ENCODE measurements around the gene UQCRH. TPM values are rescaled to one million over a fixed set of nuclear protein-coding genes. Genes with fewer than 3 reads are reported as not detected.

The UQCRH gene
- total RNA-seq, 4 donors from 2014 or later: 230 to 300 (median 262) TPM

DNA sequence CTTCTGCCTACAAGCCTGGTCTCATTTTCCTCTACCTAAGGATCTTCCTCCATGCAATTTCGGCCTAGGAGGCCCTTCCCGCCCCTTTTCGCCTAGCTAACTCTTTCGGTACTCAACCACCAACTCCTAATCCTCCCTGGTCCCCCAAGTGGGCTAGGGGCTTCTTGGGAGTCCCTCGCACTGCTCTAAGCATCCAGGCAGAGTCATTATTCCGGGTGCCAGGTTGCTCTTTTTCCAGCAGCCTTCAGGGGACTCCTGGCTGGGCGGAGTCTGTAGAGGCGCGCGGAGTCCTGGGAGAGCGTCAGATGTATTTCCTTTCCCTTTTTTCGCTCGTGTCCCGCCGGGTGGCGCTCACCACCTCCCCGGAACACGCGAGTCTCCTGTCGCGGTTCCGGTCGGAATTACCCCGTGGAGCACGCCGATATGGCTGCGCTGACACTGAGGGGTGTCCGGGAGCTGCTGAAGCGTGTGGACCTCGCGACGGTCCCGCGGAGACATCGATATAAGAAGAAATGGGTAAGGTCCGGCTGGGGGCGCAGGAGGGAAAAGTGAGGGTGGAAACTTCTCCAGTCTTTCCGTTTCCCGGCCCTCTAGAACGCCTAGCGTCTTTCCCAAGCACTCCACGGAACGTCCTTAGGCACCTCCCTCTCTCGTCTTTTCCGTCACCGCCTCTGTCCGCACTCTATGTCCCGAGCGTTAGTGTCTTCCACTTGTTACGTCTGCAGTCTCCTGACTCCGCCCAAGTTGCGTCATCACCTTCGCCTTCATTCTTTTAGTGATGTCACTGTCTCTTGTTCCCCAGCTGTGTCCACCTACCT, 37.1 kb downstream of the UQCRH start, which contains the start of gene NSUN4:
NSUN4 (plus strand) TSS at position 404 of the 818 bp plus-strand sequence; CDS start at position 424, 20 bp downstream.
- Histone ChIP-seq H3K27ac (peak within 1 kb of the TSS; percentile 92 to 99 (median 96)), H3K4me1 (peaks cover 0 to 19% (median 0%) of the 10 kb centered on the region in 4 donors), H3K36me3 (peaks cover 0 to 18% (median 0%) of the 10 kb centered on the region in 3 donors), H3K9me3 (no peaks in the 10 kb centered on the region), H3K27me3 (no peaks in the 10 kb centered on the region), H3K4me3 (peak within 1 kb of the TSS; percentile 62 to 82 (median 69))
- peak; percentile 57 to 77 for TF ChIP-seq POLR2A (IDR thresholded peaks at IDR 0.05)
- TF ChIP-seq, protein P1, sequence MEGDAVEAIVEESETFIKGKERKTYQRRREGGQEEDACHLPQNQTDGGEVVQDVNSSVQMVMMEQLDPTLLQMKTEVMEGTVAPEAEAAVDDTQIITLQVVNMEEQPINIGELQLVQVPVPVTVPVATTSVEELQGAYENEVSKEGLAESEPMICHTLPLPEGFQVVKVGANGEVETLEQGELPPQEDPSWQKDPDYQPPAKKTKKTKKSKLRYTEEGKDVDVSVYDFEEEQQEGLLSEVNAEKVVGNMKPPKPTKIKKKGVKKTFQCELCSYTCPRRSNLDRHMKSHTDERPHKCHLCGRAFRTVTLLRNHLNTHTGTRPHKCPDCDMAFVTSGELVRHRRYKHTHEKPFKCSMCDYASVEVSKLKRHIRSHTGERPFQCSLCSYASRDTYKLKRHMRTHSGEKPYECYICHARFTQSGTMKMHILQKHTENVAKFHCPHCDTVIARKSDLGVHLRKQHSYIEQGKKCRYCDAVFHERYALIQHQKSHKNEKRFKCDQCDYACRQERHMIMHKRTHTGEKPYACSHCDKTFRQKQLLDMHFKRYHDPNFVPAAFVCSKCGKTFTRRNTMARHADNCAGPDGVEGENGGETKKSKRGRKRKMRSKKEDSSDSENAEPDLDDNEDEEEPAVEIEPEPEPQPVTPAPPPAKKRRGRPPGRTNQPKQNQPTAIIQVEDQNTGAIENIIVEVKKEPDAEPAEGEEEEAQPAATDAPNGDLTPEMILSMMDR (IDR thresholded peaks at IDR 0.05): peak; percentile 41 to 75 (median 64)
- peak; percentile 90 to 96 (median 93) for DNase-seq

DNA sequence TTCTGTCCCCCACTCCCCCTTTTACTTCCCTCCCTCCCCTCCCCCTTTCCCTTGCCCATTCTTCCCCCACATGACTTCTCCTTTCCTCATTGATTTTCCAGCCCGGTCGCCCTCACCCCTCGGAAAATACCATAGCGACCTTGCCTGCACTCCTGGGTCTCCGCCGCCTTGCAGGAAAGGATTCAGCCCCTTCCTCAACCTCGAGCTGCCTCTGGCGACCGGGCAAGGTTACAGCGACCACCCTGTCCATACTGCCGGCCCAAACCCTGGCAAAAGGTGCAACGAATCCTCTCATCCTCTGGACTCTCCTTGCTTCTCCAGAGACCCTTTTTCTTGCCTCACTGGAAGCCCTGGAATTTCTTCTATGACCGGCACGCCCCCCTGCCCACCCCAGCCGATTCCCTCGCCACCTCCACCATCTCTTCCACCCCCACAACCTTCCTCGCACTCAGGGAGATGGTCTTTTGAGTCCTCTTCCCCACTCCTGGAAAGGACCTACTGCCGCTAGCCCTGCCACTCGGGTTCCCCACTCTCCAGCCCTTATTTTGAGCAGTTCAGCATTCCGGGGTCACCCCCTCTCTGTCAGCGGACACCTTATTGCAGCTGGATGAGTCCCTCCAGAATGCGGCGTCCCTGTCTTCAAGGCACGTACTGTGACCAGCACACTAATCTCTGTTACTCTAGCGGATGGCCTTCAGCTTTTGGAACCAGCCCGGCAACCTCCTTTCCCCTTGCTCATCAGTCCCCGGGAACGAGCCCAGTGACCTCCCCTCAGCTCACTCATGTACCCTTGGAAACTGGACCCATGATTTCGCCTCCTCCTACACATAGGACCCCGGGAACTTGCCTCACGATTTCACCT, 38.0 kb downstream of the UQCRH start:
- TF ChIP-seq, protein P1 (IDR thresholded peaks at IDR 0.05): no peak
- TF ChIP-seq POLR2A (IDR thresholded peaks at IDR 0.05): no peak
- no peak for DNase-seq
- H3K27ac ChIP-seq: peak overlapping the region; percentile 92 to 99 (median 96)

DNA sequence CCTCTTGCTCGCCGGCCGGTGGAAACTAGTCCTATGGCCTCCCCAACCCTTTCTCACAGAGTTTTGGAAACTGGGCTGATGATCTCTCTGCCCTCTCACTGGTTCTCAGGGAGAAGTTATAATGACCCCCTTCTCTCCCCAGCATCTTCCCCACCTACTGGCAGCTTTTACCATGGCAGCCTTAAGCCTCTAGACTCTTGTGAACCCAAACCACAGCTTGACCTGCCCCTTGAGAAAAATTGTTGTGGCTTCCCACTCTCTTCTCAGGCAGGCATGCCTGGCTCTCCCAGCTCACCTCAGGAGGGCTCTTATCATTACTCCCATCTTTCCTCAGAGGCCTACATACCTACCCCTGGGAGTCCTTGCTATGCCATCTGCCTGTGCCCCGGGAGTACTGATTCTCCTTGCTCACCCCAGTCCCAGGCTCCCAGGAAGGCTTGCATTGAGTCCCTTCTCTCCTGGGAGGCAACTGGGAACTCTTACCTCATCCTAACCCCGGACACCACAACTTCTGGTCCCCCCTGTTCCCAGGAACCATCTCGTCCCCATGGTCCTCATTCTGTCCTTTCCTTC, 38.7 kb downstream of the UQCRH start:
- Histone ChIP-seq H3K9me3 (no peaks in the 10 kb centered on the region), H3K36me3 (peaks cover 0 to 27% (median 0%) of the 10 kb centered on the region in 3 donors), H3K27me3 (no peaks in the 10 kb centered on the region), H3K27ac (peak overlapping the region; percentile 92 to 99 (median 96)), H3K4me3 (no peak overlapping the region), H3K4me1 (peaks cover 0 to 19% (median 0%) of the 10 kb centered on the region in 4 donors)
- DNase-seq: no peak
- no peak for TF ChIP-seq POLR2A (IDR thresholded peaks at IDR 0.05)
- TF ChIP-seq, protein P1 (IDR thresholded peaks at IDR 0.05): peak in 3 of 6 experiments; percentile 3 to 18 (median 8)

More for the DNA sequence above, 38.0 kb downstream of the UQCRH start:
- Histone ChIP-seq H3K9me3 (no peaks in the 10 kb centered on the region), H3K4me3 (peak overlapping the region; percentile 62 to 82 (median 69)), H3K27me3 (no peaks in the 10 kb centered on the region), H3K36me3 (peaks cover 0 to 20% (median 0%) of the 10 kb centered on the region in 3 donors), H3K4me1 (peaks cover 0 to 19% (median 0%) of the 10 kb centered on the region in 4 donors)

DNA sequence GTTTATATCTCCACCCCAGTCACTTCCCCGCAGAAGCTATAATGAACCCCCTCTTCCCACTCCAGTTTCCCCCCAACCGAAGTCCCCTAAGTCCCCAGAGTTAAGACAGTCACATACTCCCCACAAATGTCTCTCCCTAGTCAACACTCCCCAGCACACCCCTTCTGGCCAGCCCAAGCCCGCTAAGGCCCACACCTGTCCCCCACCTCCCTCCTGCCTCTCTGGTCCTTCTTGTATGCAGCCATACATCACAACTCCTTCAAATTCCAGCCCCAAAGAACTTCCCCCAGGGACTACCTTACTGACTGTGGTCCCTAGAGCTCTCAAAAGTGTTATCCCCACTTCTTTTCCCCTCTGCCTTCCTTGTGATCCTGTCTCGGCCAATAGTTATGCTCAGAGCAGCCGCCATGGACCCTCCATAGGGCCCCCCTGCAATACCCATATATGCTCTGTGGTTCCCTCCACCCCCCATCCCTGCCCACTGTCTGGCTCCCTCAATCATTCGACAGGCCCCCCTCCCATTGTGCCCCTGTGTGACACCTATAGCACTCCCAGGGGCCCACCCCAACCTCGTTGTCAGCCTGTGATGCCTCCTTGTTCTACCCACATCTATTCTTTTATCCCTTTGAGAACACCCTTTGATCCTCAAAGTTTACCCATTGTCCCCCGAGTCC, 39.3 kb downstream of the UQCRH start:
- no peaks in the 10 kb centered on the region for H3K27me3 ChIP-seq
- H3K4me1 ChIP-seq: peaks cover 0 to 19% (median 0%) of the 10 kb centered on the region in 4 donors
- H3K9me3 ChIP-seq: no peaks in the 10 kb centered on the region
- H3K27ac ChIP-seq: no peak overlapping the region
- no peak overlapping the region for H3K4me3 ChIP-seq
- TF ChIP-seq, protein P1 (IDR thresholded peaks at IDR 0.05): no peak
- TF ChIP-seq POLR2A (IDR thresholded peaks at IDR 0.05): no peak
- H3K36me3 ChIP-seq: peaks cover 0 to 33% (median 0%) of the 10 kb centered on the region in 3 donors
- no peak for DNase-seq

DNA sequence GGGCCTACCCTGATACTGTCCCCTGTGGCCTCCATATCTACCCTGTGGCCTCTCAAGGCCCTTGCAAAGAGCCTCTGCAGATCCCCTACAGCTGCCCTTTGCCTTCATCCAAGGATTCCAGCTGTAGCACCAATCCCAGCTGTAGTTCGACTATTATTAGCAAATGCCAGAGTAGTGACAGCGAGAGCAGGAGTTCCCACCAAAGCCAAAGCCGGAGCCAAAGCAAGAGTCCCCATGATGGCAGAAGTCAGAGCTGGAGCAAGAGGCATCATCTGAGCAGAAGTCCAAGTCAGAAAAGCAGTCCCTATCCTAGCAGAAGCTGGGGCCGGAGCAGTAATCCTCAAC, 39.8 kb downstream of the UQCRH start:
- no peak for DNase-seq
- H3K27ac ChIP-seq: no peak overlapping the region
- no peak overlapping the region for H3K4me3 ChIP-seq
- H3K9me3 ChIP-seq: no peaks in the 10 kb centered on the region
- peaks cover 0 to 33% (median 0%) of the 10 kb centered on the region in 3 donors for H3K36me3 ChIP-seq
- H3K4me1 ChIP-seq: peaks cover 0 to 19% (median 0%) of the 10 kb centered on the region in 4 donors
- no peaks in the 10 kb centered on the region for H3K27me3 ChIP-seq
- TF ChIP-seq, protein P1 (IDR thresholded peaks at IDR 0.05): no peak
- TF ChIP-seq POLR2A (IDR thresholded peaks at IDR 0.05): no peak

All from Peyer's patch (tissue), 4 donors.